Hematopoietic multipotent progenitor cell treated with erythropoietin and hydrocortisone succinate and interleukin-3 and kit ligand, for 4 days (in vitro differentiated cells): ENCODE results near the gene LIN28B.
A peak's percentile ranks its signal among the peaks of the same experiment; 100 is the strongest.
"Not testable (repeated sequence)": the region's sequence is repeated elsewhere in the genome, so short reads cannot be mapped to it uniquely, and the experiment has no call there.

Experiments used
- DNase-seq: peaks from one replicate; pipeline ENCODE4 v3.0.0-alpha.2; 2015

The LIN28B gene

GRCh38 chr6:104957301-104958177 lies 632 bp downstream of the LIN28B start:
- DNase-seq, result no peak

- no peak for DNase-seq
Observed at GRCh38 chr6:104958178-104959025, 1.5 kb downstream of the LIN28B start.

GRCh38 chr6:104959026-104959858 lies 2.3 kb downstream of the LIN28B start:
- no peak for DNase-seq

- DNase-seq, result no peak
Observed at GRCh38 chr6:104969108-104969507, 12.2 kb downstream of the LIN28B start.

- DNase-seq, result peak; percentile 15
Observed at GRCh38 chr6:104969785-104970581, 13.1 kb downstream of the LIN28B start.

GRCh38 chr6:104973404-104973803 lies 16.5 kb downstream of the LIN28B start:
- no peak for DNase-seq

GRCh38 chr6:104983296-104983695 lies 26.4 kb downstream of the LIN28B start:
- no peak for DNase-seq

GRCh38 chr6:104983776-104984175 lies 26.9 kb downstream of the LIN28B start:
- DNase-seq, result no peak

GRCh38 chr6:104984831-104985230 lies 27.9 kb downstream of the LIN28B start:
- no peak for DNase-seq

GRCh38 chr6:104985875-104986274 lies 29.0 kb downstream of the LIN28B start:
- DNase-seq, result not testable (repeated sequence)

- DNase-seq, result no peak
Observed at GRCh38 chr6:104986625-104987024, 29.7 kb downstream of the LIN28B start.

- no peak for DNase-seq
Observed at GRCh38 chr6:104987218-104987617, 30.3 kb downstream of the LIN28B start.

- no peak for DNase-seq
Observed at GRCh38 chr6:104990085-104990484, 33.2 kb downstream of the LIN28B start.

GRCh38 chr6:104991062-104991461 lies 34.2 kb downstream of the LIN28B start:
- DNase-seq, result not testable (repeated sequence)

GRCh38 chr6:104993576-104993975 lies 36.7 kb downstream of the LIN28B start:
- DNase-seq, result not testable (repeated sequence)

- peak; percentile 43 for DNase-seq
Observed at GRCh38 chr6:104995989-104996617, 39.2 kb downstream of the LIN28B start.

GRCh38 chr6:105001063-105001462 lies 44.2 kb downstream of the LIN28B start:
- no peak for DNase-seq

GRCh38 chr6:105001906-105002305 lies 45.0 kb downstream of the LIN28B start:
- DNase-seq, result no peak

GRCh38 chr6:105005451-105005850 lies 48.5 kb downstream of the LIN28B start:
- DNase-seq, result peak; percentile 14

GRCh38 chr6:105013459-105013858 lies 56.6 kb downstream of the LIN28B start:
- not testable (repeated sequence) for DNase-seq

GRCh38 chr6:105014448-105014847 lies 57.5 kb downstream of the LIN28B start:
- DNase-seq, result no peak
